Measurements from ENCODE around the gene NFIA.

NFIA gene

DNA sequence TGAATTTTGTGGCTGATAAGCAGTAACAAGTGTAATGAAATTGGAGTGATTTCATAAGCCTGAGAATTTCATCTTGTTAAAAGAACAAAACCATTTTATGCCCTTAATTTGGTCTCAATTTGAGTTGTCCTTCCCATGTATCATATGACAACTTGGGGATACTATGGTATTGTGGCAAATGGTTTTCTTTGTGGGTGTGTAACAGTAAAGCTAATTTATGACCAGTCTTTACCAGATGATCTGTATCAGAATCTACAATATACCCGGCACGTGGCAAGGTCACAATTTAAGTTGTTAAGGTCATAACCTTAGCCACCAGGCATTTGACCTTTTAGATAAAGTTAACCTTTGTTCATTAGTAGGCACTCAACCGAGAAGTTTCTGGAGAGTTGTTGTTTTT is 9.1 kb downstream of the NFIA start (continued):
- TF ChIP-seq, protein P1, sequence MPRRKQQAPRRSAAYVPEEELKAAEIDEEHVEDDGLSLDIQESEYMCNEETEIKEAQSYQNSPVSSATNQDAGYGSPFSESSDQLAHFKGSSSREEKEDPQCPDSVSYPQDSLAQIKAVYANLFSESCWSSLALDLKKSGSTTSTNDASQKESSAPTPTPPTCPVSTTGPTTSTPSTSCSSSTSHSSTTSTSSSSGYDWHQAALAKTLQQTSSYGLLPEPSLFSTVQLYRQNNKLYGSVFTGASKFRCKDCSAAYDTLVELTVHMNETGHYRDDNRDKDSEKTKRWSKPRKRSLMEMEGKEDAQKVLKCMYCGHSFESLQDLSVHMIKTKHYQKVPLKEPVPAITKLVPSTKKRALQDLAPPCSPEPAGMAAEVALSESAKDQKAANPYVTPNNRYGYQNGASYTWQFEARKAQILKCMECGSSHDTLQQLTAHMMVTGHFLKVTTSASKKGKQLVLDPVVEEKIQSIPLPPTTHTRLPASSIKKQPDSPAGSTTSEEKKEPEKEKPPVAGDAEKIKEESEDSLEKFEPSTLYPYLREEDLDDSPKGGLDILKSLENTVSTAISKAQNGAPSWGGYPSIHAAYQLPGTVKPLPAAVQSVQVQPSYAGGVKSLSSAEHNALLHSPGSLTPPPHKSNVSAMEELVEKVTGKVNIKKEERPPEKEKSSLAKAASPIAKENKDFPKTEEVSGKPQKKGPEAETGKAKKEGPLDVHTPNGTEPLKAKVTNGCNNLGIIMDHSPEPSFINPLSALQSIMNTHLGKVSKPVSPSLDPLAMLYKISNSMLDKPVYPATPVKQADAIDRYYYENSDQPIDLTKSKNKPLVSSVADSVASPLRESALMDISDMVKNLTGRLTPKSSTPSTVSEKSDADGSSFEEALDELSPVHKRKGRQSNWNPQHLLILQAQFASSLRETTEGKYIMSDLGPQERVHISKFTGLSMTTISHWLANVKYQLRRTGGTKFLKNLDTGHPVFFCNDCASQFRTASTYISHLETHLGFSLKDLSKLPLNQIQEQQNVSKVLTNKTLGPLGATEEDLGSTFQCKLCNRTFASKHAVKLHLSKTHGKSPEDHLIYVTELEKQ (tag by site-specific recombination; IDR thresholded peaks at IDR 0.05; ENCODE audit: borderline replicate concordance), result peak; percentile 82
- TF ChIP-seq, protein P2, sequence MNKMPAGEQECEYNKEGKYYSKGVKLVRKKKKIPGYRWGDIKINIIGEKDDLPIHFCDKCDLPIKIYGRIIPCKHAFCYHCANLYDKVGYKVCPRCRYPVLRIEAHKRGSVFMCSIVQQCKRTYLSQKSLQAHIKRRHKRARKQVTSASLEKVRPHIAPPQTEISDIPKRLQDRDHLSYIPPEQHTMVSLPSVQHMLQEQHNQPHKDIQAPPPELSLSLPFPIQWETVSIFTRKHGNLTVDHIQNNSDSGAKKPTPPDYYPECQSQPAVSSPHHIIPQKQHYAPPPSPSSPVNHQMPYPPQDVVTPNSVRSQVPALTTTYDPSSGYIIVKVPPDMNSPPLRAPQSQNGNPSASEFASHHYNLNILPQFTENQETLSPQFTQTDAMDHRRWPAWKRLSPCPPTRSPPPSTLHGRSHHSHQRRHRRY (tag by site-specific recombination; IDR thresholded peaks at IDR 0.05), result peak; percentile 83; the same call in 1 of the 2 replicates
- TF ChIP-seq ZNF544 (tag by site-specific recombination; IDR thresholded peaks at IDR 0.05), result no peak
- TF ChIP-seq, protein P3, sequence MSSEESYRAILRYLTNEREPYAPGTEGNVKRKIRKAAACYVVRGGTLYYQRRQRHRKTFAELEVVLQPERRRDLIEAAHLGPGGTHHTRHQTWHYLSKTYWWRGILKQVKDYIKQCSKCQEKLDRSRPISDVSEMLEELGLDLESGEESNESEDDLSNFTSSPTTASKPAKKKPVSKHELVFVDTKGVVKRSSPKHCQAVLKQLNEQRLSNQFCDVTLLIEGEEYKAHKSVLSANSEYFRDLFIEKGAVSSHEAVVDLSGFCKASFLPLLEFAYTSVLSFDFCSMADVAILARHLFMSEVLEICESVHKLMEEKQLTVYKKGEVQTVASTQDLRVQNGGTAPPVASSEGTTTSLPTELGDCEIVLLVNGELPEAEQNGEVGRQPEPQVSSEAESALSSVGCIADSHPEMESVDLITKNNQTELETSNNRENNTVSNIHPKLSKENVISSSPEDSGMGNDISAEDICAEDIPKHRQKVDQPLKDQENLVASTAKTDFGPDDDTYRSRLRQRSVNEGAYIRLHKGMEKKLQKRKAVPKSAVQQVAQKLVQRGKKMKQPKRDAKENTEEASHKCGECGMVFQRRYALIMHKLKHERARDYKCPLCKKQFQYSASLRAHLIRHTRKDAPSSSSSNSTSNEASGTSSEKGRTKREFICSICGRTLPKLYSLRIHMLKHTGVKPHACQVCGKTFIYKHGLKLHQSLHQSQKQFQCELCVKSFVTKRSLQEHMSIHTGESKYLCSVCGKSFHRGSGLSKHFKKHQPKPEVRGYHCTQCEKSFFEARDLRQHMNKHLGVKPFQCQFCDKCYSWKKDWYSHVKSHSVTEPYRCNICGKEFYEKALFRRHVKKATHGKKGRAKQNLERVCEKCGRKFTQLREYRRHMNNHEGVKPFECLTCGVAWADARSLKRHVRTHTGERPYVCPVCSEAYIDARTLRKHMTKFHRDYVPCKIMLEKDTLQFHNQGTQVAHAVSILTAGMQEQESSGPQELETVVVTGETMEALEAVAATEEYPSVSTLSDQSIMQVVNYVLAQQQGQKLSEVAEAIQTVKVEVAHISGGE (tag by site-specific recombination; conservative IDR thresholded peaks at IDR 0.05; ENCODE audit: low read depth), result no peak

DNA sequence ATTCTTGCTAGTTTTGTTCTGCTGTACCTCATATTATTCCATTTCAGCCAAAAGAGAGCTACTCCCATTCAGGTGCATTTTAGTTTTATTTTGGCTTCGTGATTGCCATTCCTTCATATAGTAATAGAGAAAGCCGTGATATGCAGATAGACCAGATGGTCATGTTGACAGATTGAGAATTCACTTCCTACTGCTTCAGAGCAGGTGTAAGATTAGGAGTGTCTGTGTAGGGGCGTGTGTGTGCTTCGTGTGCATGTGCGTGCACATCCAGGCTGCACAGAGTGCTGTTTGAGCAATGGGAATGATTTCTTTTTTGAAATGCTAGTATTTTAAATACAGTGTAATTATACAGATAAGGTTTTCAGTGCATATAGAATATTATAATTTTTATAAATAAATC is 10.3 kb downstream of the NFIA start:
- H3K9me3 ChIP-seq (ENCODE audit: control insufficient read depth, insufficient read depth, low read depth, low read length), result no peaks in the 10 kb centered on the region
- CTCF ChIA-PET, result interaction anchor here (0.6 to 1.5 kb wide), 2 partner anchors 219 to 761 kb away, joined by 5 to 7 read pairs; no protein-coding TSS in a partner anchor
- H3K27ac ChIP-seq (ENCODE audit: extremely low read depth, low read depth, low read length), result no peak overlapping the region
- H3K4me3 ChIP-seq (ENCODE audit: low read depth, low read length), result no peak overlapping the region
- TF ChIP-seq ZNF621 (tag by site-specific recombination; IDR thresholded peaks at IDR 0.05), result no peak
- TF ChIP-seq, protein P3 (tag by site-specific recombination; conservative IDR thresholded peaks at IDR 0.05; ENCODE audit: low read depth), result no peak
- TF ChIP-seq MEIS1 (CRISPR knock-in tag; IDR thresholded peaks at IDR 0.05; ENCODE audit: borderline replicate concordance), result no peak
- 0 out of 2 replicates have a peak, but pooled peaks have one; percentile 20 for TF ChIP-seq ZNF600 (tag by site-specific recombination; IDR thresholded peaks at IDR 0.05)
- TF ChIP-seq HOXD13 (CRISPR knock-in tag; IDR thresholded peaks at IDR 0.05; ENCODE audit: borderline replicate concordance), result no peak
- TF ChIP-seq ZNF558 (tag by site-specific recombination; IDR thresholded peaks at IDR 0.05), result no peak
- no peak for TF ChIP-seq ZNF2 (tag by site-specific recombination; IDR thresholded peaks at IDR 0.05)
- H3K36me3 ChIP-seq (ENCODE audit: control insufficient read depth in 2 of 2, insufficient read depth in 1 of 2, low read length in 2 of 2), result peaks cover 0 to 18% of the 10 kb centered on the region in 2 experiments; a peak in 2 of 3 replicates
- peaks cover 33% of the 10 kb centered on the region for H3K4me1 ChIP-seq (ENCODE audit: control insufficient read depth, insufficient read depth, low read length)
- POLR2A ChIA-PET, result interaction anchor here (0.9 to 1.8 kb wide), 3 partner anchors 11 to 42 kb away, joined by 4 to 7 read pairs (median 5); partner anchors contain the start of gene NFIA

Data from HEK293 (cell line).